K562 (cell line): Measurements from ENCODE around the gene DELE1. TPM values are rescaled to one million over a fixed set of nuclear protein-coding genes. Genes with fewer than 3 reads are reported as not detected.

Source experiments
- AFF4 ChIP-seq: sonication (generic); formaldehyde crosslinking; IDR thresholded peaks from 2 replicates; pipeline ENCODE4 v1.8.0; 2023; ENCODE audit warnings: mild to moderate bottlenecking, missing genetic modification reagents
- STAG1 ChIP-seq: sonication (generic); formaldehyde crosslinking; IDR thresholded peaks from 2 replicates; pipeline ENCODE4 v1.5.0; 2020; ENCODE audit warnings: missing genetic modification reagents, borderline replicate concordance
- TAF15 ChIP-seq: fragments of 200-400 bp; formaldehyde crosslinking; IDR thresholded peaks from 2 replicates; pipeline ENCODE4 v1.6.1; 2017; ENCODE audit warnings: mild to moderate bottlenecking, low read depth, low read length, moderate library complexity
- TEAD1 ChIP-seq, 2 experiments: fragments of 450-650 bp in 1 of 2; sonication (generic) in 1 of 2; formaldehyde crosslinking; IDR thresholded peaks; 2 replicates each; pipeline versions ENCODE4 v1.4.0 to v1.8.0; 2020 to 2022; ENCODE audit warnings: mild to moderate bottlenecking in 2 of 2, missing genetic modification reagents in 1 of 2
- YY1 ChIP-seq, 3 experiments: IDR thresholded peaks; 2 replicates each; pipeline ENCODE4 v1.6.1; 2011; ENCODE audit warnings: low read length in 2 of 3, mild to moderate bottlenecking in 2 of 3, moderate library complexity in 2 of 3, borderline replicate concordance in 1 of 3, control low read depth in 1 of 3, low read depth in 1 of 3; ENCODE audit not compliant: insufficient read depth in 3 of 3, insufficient replicate concordance in 2 of 3, control insufficient read depth in 1 of 3, insufficient read length in 1 of 3; ENCODE audit errors: extremely low read depth in 1 of 3
- ZBTB26 ChIP-seq: fragments of 450-650 bp; formaldehyde crosslinking; IDR thresholded peaks from 2 replicates; pipeline ENCODE4 v1.4.0; 2022; ENCODE audit warnings: missing genetic modification characterization
- ZBTB43 ChIP-seq: sonication (generic); formaldehyde crosslinking; IDR thresholded peaks from 2 replicates; pipeline ENCODE4 v1.8.0; 2023; ENCODE audit warnings: mild to moderate bottlenecking, missing genetic modification reagents
- ZNF121 ChIP-seq: sonication (generic); formaldehyde crosslinking; conservative IDR thresholded peaks from 2 replicates; pipeline ENCODE4 v1.8.0; 2022; ENCODE audit warnings: missing genetic modification reagents
- ZNF551 ChIP-seq: fragments of 250-450 bp; sonication (Bioruptor Pico); IDR thresholded peaks from 2 replicates; pipeline ENCODE4 v1.5.0; 2021; ENCODE audit warnings: mild to moderate bottlenecking, moderate library complexity
- polyA plus RNA-seq, 8 experiments: library from polyadenylated mRNA; depleted of rRNA in 4 of 8; stranded (reverse) in 5 of 8; unstranded in 3 of 8; fragments of >200 nt; fragmentation: Nextera tagmentation in 2 of 8; fragmentation: Illumina TruSeq in 1 of 8; extraction: Ambion mirVana in 2 of 8; extraction: Trizol in 1 of 8; gene quantifications; 2 replicates each; pipeline versions ENCODE4 v1.2.1 to v1.2.3, GENCODE V29; 2011 to 2014; ENCODE audit warnings: inconsistent platforms in 1 of 8, missing spikeins in 1 of 8
- total RNA-seq, 7 experiments: library from RNA; depleted of rRNA in 6 of 7; stranded (reverse); fragments of >200 nt in 6 of 7; fragmentation: Illumina TruSeq in 2 of 7; extraction: Trizol in 2 of 7; gene quantifications; 2 replicates each; pipeline versions ENCODE4 v1.2.1 to v1.2.3, GENCODE V29; 2011 to 2021; ENCODE audit warnings: low replicate concordance in 1 of 7
- TF ChIP-seq, protein P1 (sequence below): fragments of 450-650 bp; IDR thresholded peaks from 2 replicates; pipeline ENCODE4 v1.6.1; 2018; ENCODE audit not compliant: partially characterized antibody
- TF ChIP-seq, protein P2 (sequence below): fragments of 250-450 bp; sonication (Bioruptor Pico); IDR thresholded peaks from 2 replicates; pipeline ENCODE4 v1.5.0; 2020; ENCODE audit warnings: mild to moderate bottlenecking, borderline replicate concordance

DELE1 gene
- total and polyA plus RNA-seq, 9 of the 15 experiments (the other 6 are each of a cell fraction or from before 2014, with no cell fraction given) = 16.6 to 74.4 (median 49.8) TPM

- TF ChIP-seq, protein P1, sequence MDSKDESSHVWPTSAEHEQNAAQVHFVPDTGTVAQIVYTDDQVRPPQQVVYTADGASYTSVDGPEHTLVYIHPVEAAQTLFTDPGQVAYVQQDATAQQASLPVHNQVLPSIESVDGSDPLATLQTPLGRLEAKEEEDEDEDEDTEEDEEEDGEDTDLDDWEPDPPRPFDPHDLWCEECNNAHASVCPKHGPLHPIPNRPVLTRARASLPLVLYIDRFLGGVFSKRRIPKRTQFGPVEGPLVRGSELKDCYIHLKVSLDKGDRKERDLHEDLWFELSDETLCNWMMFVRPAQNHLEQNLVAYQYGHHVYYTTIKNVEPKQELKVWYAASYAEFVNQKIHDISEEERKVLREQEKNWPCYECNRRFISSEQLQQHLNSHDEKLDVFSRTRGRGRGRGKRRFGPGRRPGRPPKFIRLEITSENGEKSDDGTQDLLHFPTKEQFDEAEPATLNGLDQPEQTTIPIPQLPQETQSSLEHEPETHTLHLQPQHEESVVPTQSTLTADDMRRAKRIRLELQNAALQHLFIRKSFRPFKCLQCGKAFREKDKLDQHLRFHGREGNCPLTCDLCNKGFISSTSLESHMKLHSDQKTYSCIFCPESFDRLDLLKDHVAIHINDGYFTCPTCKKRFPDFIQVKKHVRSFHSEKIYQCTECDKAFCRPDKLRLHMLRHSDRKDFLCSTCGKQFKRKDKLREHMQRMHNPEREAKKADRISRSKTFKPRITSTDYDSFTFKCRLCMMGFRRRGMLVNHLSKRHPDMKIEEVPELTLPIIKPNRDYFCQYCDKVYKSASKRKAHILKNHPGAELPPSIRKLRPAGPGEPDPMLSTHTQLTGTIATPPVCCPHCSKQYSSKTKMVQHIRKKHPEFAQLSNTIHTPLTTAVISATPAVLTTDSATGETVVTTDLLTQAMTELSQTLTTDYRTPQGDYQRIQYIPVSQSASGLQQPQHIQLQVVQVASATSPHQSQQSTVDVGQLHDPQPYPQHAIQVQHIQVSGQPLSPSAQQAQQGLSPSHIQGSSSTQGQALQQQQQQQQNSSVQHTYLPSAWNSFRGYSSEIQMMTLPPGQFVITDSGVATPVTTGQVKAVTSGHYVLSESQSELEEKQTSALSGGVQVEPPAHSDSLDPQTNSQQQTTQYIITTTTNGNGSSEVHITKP = peak; percentile 19
- no peak for TF ChIP-seq STAG1
- no peak for TF ChIP-seq ZBTB26 (CRISPR knock-in tag)
- no peak for TF ChIP-seq ZNF121 (CRISPR knock-in tag)
- no peak for TF ChIP-seq ZNF551 (CRISPR knock-in tag)
- peak in 1 of 3 experiments; percentile 45 for TF ChIP-seq YY1 (IDR thresholded peaks at IDR 0.05; ENCODE audit: borderline replicate concordance in 1 of 3, control insufficient read depth in 1 of 3, extremely low read depth in 1 of 3, insufficient read depth in 3 of 3, insufficient read length in 1 of 3, insufficient replicate concordance in 2 of 3, low read depth in 1 of 3, low read length in 2 of 3)
- TF ChIP-seq ZBTB43 = no peak
- TF ChIP-seq, protein P2, sequence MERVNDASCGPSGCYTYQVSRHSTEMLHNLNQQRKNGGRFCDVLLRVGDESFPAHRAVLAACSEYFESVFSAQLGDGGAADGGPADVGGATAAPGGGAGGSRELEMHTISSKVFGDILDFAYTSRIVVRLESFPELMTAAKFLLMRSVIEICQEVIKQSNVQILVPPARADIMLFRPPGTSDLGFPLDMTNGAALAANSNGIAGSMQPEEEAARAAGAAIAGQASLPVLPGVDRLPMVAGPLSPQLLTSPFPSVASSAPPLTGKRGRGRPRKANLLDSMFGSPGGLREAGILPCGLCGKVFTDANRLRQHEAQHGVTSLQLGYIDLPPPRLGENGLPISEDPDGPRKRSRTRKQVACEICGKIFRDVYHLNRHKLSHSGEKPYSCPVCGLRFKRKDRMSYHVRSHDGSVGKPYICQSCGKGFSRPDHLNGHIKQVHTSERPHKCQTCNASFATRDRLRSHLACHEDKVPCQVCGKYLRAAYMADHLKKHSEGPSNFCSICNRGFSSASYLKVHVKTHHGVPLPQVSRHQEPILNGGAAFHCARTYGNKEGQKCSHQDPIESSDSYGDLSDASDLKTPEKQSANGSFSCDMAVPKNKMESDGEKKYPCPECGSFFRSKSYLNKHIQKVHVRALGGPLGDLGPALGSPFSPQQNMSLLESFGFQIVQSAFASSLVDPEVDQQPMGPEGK (CRISPR knock-in tag) = no peak
- 0 out of 4 replicates have a peak, but pooled peaks of 1 of the 2 experiments have one; percentile 19 for TF ChIP-seq TEAD1 (CRISPR knock-in tag; IDR thresholded peaks at IDR 0.05)
- TF ChIP-seq TAF15 = no peak
- no peak for TF ChIP-seq AFF4
Measured at GRCh38 chr5:141919218-141920119, 4.2 kb upstream of the DELE1 start (continued).
